SU-DHL-6 (cell line): Measurements from ENCODE around the gene CROT.

Experiments
- H2AFZ ChIP-seq: fragments of 200-600 bp; sonication (generic); 2 replicates; pipeline ENCODE4 v1.6.1; 2014; ENCODE audit warnings: low read depth, mild to moderate bottlenecking, moderate library complexity, mixed read lengths, antibody characterized with exemption, low read length; ENCODE audit not compliant: severe bottlenecking
- H3F3A ChIP-seq: fragments of 200-600 bp; shearing (Covaris generic); 2 replicates; pipeline ENCODE4 v1.6.0; 2016; ENCODE audit warnings: antibody characterized with exemption, mild to moderate bottlenecking; ENCODE audit not compliant: insufficient read depth
- H3K27ac ChIP-seq: fragments of 200-600 bp; sonication (generic); 2 replicates; pipeline ENCODE4 v1.5.1; 2016; ENCODE audit warnings: low read depth, mild to moderate bottlenecking, low read length, moderate library complexity, mixed read lengths
- H3K27me3 ChIP-seq: fragments of 200-600 bp; sonication (generic), shearing (Covaris generic); 2 replicates; pipeline ENCODE4 v1.6.0; 2014; ENCODE audit warnings: mild to moderate bottlenecking, low read length
- H3K36me3 ChIP-seq: fragments of 200-600 bp; sonication (generic); 2 replicates; pipeline ENCODE4 v1.6.1; 2014; ENCODE audit warnings: mild to moderate bottlenecking, low read length, mixed read lengths
- H3K4me2 ChIP-seq: fragments of 300-600, 200-600 bp; shearing (Covaris generic), sonication (generic); 2 replicates; pipeline ENCODE4 v1.6.0; 2014; ENCODE audit warnings: low read length, low read depth, mild to moderate bottlenecking; ENCODE audit not compliant: poor library complexity, severe bottlenecking
- H3K4me3 ChIP-seq: fragments of 200-600 bp; sonication (generic); 2 replicates; pipeline ENCODE4 v1.5.1; 2014; ENCODE audit warnings: antibody characterized with exemption, low read length, mild to moderate bottlenecking, mixed read lengths; ENCODE audit not compliant: insufficient read depth, poor library complexity, severe bottlenecking
- H3K79me2 ChIP-seq: fragments of 200-600 bp; sonication (generic); 2 replicates; pipeline ENCODE4 v1.6.1; 2014; ENCODE audit warnings: mild to moderate bottlenecking, low read length, moderate library complexity; ENCODE audit not compliant: insufficient read depth
- H3K9ac ChIP-seq: fragments of 200-600 bp; sonication (generic); 2 replicates; pipeline ENCODE4 v1.7.0; 2014; ENCODE audit warnings: mild to moderate bottlenecking, low read length
- H3K9me2 ChIP-seq: fragments of 200-600 bp; sonication (generic); replicated peaks from 2 replicates; pipeline ENCODE4 v1.6.1; 2014; ENCODE audit warnings: low read length; ENCODE audit not compliant: insufficient read depth
- H3K9me3 ChIP-seq: fragments of 200-600 bp; sonication (generic); 2 replicates; pipeline ENCODE4 v1.6.1; 2014; ENCODE audit warnings: low read length, mixed read lengths; ENCODE audit not compliant: insufficient read depth
- H4K20me1 ChIP-seq: fragments of 200-600 bp; sonication (generic); 2 replicates; pipeline ENCODE4 v1.6.1; 2014; ENCODE audit warnings: low read depth, mild to moderate bottlenecking, antibody characterized with exemption, low read length, moderate library complexity, mixed read lengths
- CTCF ChIP-seq: fragments of 200-600 bp; sonication (generic); IDR thresholded peaks from one replicate; pipeline ENCODE4 v1.5.1; 2017; ENCODE audit warnings: antibody characterized with exemption, mild to moderate bottlenecking, low read length, moderate library complexity; ENCODE audit not compliant: insufficient read depth, poor library complexity, severe bottlenecking
- EZH2phosphoT487 ChIP-seq: fragments of 200-600 bp; sonication (generic), shearing (Covaris generic); conservative IDR thresholded peaks from 2 replicates; pipeline ENCODE4 v1.6.1; 2018; ENCODE audit warnings: mild to moderate bottlenecking, antibody characterized with exemption, low read length, moderate library complexity, mixed read lengths

Gene CROT

GRCh38 chr7:87375662-87376435 lies 30.4 kb downstream of the CROT start:
- Histone ChIP-seq H3K79me2 (no peaks in the 10 kb centered on the region), H3K27me3 (no peaks in the 10 kb centered on the region), H3F3A (no peaks in the 10 kb centered on the region), H3K4me3 (no peak overlapping the region), H3K9me3 (no peaks in the 10 kb centered on the region), H3K9ac (no peak overlapping the region), H2AFZ (no peak overlapping the region), H4K20me1 (no peaks in the 10 kb centered on the region), H3K9me2 (no peaks in the 10 kb centered on the region), H3K4me2 (no peak overlapping the region), H3K27ac (no peak overlapping the region), H3K36me3 (peaks cover 6% of the 10 kb centered on the region; the same call in 1 of the 2 replicates)
- no peak for TF ChIP-seq CTCF
- no peak for TF ChIP-seq EZH2phosphoT487

GRCh38 chr7:87380905-87381304 lies 35.4 kb downstream of the CROT start:
- Histone ChIP-seq H3K9ac (no peak overlapping the region), H3K36me3 (0 out of 2 replicates have a peak, but pooled peaks cover 4% of the 10 kb centered on the region), H2AFZ (no peak overlapping the region), H3K4me3 (no peak overlapping the region), H3K9me3 (no peaks in the 10 kb centered on the region), H3K79me2 (no peaks in the 10 kb centered on the region), H3F3A (no peaks in the 10 kb centered on the region), H4K20me1 (no peaks in the 10 kb centered on the region), H3K4me2 (no peak overlapping the region), H3K9me2 (no peaks in the 10 kb centered on the region), H3K27ac (no peak overlapping the region), H3K27me3 (no peaks in the 10 kb centered on the region)
- TF ChIP-seq EZH2phosphoT487 (no peak), CTCF (no peak)

- Histone ChIP-seq H3K9me3 (no peaks in the 10 kb centered on the region), H2AFZ (no peak overlapping the region), H3K4me3 (no peak overlapping the region), H3K9me2 (no peaks in the 10 kb centered on the region), H3K27me3 (no peaks in the 10 kb centered on the region), H3K36me3 (no peaks in the 10 kb centered on the region; the same call in 1 of the 2 replicates), H3K9ac (no peak overlapping the region), H3F3A (no peaks in the 10 kb centered on the region), H3K4me2 (no peak overlapping the region), H4K20me1 (no peaks in the 10 kb centered on the region), H3K79me2 (no peaks in the 10 kb centered on the region), H3K27ac (no peak overlapping the region)
- TF ChIP-seq CTCF (no peak), EZH2phosphoT487 (no peak)
Observed at GRCh38 chr7:87391020-87391701, 45.7 kb downstream of the CROT start.
